H1 (cell line): Measurements from ENCODE around the gene CMKLR1. TPM values are rescaled to one million over a fixed set of nuclear protein-coding genes. Genes with fewer than 3 reads are reported as not detected.

Source experiments
- MAFK ChIP-seq: IDR thresholded peaks from 2 replicates; pipeline ENCODE4 v1.6.1; 2012; ENCODE audit warnings: low read depth, mild to moderate bottlenecking, improper control_type of control experiment, low read length
- NRF1 ChIP-seq: IDR thresholded peaks from 2 replicates; pipeline ENCODE4 v1.6.1; 2011; ENCODE audit warnings: mild to moderate bottlenecking, low read depth, low read length, improper control_type of control experiment
- TBP ChIP-seq: IDR thresholded peaks from 2 replicates; pipeline ENCODE4 v1.6.1; 2011; ENCODE audit warnings: low read depth, low read length, improper control_type of control experiment
- polyA plus RNA-seq, 7 experiments: library from polyadenylated mRNA; depleted of rRNA in 3 of 7; stranded (reverse) in 5 of 7; unstranded in 2 of 7; fragments of >200 nt in 5 of 7; fragments of 200-250 nt in 2 of 7; gene quantifications; 1 replicate in 5 of 7; 2 replicates in 1 of 7; 4 replicates in 1 of 7; pipeline versions ENCODE4 v1.2.1 to v1.2.3, GENCODE V29; 2011 to 2013; ENCODE audit warnings: missing spikeins in 2 of 7, mixed read lengths in 2 of 7
- total RNA-seq: library from RNA; stranded (reverse); fragmentation: NEBNext Ultra II Directional; extraction: Animal tissue kit (Norgen Biotek cat#: 25700); gene quantifications from 2 replicates; pipeline ENCODE4 v1.2.1, GENCODE V29; 2021

Gene CMKLR1
- total and polyA plus RNA-seq, 2 of the 8 experiments (the other 6 are each of a cell fraction or from before 2014, with no cell fraction given): 2.1 to 2.8 TPM

- TF ChIP-seq NRF1 (no peak), TBP (no peak), MAFK (no peak)
Measured at GRCh38 chr12:108350511-108350910, 11.4 kb upstream of the CMKLR1 start (continued).
